ENCODE data around the gene LYSET.
"Not testable (repeated sequence)": the region's sequence is repeated elsewhere in the genome, so short reads cannot be mapped to it uniquely, and the experiment has no call there.

LYSET gene

DNA sequence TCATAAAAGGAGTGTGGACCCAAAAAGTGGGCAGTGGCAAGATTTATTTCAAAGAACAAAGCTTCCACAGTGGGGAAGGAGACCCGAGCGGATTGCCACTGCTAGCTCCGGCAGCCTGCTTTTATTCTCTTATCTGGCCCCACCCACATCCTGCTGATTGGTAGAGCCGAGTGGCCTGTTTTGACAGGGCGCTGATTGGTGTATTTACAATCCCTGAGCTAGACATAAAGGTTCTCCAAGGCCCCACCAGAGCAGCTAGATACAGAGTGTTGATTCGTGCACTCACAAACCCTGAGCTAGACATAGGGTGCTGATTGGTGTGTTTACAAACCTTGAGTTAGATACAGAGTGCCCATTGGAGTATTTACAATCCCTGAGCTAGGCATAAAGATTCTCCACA is 15.5 kb upstream of the LYSET start:
- DNase-seq = not testable (repeated sequence)

DNA sequence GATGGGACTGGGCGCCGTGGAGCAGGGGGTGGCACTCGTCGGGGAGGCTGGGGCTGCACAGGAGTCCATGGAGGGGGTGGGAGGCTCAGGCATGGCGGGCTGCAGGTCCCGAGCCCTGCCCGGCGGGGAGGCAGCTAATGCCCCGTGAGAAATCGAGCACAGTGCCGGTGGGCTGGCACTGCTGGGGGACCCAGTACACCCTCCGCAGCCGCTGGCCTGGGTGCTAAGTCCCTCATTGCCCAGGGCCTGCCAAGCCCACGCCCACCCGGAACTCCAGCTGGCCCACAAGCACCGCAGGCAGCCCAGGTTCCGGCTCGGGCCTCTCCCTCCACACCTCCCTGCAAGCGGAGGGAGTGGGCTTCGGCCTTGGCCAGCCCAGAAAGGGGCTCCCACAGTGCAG is 15.0 kb upstream of the LYSET start:
- DNase-seq = not testable (repeated sequence)

DNA sequence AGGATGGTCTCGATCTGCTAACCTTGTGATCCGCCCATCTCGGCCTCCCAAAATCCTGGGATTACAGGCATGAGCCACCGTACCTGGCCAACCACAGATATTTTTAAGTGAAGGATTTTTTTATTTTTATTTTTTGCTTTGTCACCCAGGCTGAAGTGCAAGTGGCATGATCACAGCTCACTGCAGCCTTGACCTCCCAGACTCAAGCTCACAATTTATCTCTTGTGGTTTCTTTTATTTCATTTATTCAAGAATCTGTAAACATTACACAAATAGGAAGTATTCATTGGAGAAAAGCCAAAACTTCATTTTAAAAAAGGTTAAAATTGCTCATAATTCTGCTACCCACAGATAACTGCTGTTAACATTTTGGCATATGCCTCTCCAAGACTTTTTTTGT is 13.7 kb upstream of the LYSET start:
- no peak for DNase-seq

DNA sequence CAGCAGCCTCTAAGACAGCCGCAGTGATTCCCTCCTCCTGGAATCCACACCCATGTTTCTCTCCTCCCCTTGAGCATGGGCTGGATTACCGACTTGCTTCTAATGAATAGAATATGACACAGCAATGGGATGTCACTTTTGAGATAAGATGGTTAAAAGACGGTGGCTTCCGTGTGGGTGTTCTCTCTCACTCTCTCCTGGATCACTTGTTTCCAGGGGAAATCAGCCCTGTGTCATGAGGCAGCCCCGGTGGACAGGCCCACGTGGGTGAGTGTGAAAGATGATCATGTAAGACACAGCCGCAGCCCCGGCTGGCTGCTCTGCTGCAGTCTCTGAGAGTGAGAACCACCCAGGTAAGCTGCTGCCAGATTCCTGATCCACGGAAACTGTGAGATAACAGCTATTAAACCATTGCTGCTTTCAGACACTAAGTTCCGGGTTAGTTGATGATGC is 11.1 kb upstream of the LYSET start:
- peak in 1 of 3 experiments; percentile 18 for DNase-seq

DNA sequence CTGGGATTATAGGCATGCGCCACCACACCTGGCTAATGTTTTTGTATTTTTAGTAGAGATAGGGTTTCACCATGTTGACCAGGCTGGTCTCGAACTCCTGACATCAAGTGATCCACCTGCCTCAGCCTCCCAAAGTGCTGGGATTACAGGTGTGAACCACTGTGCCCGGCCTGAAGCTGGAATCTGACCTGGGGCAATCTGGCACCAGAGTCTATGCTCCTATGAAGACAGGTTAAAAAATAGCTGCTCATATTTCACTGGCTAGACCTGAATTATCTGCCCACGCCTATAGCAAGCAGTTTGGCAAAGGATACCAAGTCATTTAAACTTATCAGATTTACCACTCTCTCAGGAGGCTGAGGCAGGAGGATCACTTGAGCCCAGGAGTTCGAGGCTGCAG is 10.4 kb upstream of the LYSET start:
- DNase-seq = not testable (repeated sequence)

DNA sequence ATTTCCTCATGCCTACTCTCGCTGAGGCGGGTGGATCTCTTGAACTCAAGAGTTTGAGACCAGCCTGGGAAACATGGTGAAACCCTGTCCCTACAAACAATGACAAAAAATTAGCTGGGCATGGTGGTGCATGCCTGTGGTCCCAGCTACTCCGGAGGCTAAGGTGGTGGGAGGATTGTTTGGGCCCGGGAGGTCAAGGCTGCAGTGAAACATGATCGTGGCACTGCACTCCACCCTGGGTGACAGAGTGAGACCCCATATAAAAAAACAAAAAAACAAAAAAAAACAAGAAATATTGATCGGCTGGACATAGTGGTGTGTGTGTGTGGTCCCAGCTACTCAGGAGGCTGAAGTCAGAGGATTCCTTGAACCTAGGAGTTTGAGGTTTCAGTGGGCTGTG is 9.6 kb upstream of the LYSET start:
- no peak for DNase-seq

DNA sequence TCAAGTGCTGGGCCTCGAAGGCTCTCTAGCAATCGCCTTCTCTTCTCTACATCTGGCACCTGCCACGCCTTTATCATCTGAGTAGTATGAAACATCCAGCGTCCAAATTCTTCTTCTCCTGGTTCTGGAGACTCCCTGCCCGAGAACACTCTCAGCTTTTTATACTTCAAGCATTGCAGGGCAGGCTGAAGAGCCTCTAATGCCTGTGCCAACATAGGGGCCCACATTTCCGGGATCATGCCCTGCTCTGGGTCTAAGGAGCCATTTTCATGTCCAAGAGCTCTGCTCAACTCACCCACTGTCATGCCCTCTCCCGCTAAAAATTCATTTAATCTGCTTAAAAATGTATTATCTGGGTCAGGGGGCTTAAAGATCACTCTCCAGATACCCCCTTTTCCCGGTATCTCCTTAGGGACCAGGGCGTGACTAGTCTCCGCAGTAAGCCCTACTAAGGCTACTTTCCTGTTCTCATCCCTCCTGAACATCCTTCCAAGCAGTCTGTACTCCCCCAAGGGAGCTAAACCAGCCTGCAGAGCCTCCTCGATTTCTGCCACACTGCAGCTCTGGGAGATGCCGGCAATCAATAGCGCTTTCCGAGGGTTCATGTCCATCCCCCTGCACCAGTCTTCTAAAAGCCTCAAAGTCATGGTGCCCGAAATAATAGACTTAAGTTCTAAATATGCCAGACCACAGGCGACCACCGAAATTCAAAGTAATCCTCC is 1.4 kb upstream of the LYSET start:
- DNase-seq = no peak

DNA sequence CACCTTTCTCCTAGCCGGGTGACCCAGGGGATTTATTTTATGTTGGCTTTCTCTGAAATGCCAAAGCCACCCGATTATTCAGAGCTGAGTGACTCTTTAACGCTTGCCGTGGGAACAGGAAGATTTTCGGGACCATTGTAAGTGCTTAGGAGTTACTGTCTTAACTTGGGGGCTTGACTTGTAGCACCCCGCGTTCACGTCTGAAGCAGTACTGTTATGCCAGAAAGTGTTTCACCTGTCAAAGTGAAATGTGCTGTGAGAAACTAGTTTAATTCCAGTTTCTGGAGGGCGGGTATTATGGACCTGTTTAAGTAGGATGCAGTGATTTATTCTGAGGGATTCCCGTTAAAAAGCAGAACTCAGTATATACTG is 218 bp downstream of the LYSET start:
- DNase-seq = no peak

DNA sequence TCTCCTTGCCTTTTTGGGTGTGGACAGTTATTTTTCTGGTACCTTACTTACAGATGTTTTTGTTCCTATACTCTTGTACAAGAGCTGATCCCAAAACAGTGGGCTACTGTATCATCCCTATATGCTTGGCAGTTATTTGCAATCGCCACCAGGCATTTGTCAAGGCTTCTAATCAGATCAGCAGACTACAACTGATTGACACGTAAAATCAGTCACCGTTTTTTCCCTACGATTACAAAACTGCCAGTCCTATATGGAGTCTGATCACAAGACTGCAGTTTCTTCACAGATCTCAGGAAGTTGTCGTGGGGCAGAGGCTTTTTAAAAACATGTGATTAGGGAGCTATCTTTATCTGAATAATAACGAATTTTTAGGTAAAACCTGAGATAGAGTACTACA is 1.3 kb downstream of the LYSET start:
- no peak for DNase-seq

DNA sequence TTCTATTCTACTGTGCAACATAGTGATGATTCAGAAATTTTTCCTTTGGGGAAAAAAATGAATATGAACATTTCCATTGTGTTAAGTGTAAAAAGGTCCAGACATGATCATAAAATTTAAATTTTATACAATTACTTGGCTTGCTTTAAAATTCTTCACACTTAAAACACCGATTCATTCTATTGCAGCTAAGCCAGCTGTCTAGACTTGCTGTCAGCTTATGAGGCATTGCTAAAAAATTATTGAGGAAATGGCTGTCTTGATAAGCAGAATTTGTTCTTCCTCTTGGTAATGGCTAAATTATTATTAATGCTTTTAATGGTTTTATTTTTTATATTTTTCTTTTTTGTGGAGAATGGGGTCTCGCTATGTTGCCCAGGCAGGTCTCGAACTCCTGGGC is 1.8 kb downstream of the LYSET start:
- no peak for DNase-seq

DNA sequence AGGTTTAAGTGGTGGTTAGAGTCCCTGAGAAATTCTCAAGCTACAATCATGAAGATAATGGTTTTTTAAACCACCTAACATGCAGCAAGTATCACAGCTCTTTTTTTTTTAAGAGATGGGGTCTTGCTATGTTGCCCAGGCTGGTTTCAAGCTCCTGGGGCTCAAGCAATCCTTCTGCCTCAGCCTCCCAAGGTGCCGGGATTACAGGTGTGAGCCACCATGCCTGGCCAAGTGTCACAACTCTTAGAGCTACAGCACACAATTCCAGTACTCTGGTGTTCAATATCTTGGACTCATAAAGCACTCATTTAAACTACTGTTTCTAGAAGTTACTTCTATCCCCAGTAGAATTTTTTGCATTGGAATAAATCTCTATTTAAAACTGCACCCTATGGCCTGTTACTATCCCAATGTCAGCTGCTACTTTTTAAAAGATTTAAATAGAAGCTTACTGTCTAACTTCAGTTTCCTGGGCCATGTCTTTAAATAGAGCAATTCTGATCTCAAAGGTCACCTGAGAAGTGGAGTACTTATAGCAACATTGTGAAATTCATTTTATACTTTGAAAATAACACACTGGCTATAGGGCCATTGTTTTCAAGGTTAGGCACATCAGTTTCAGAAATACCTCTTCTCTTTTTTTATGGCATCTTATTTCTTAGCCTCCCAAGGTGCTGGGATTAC is 10.3 kb downstream of the LYSET start:
- DNase-seq = no peak

DNA sequence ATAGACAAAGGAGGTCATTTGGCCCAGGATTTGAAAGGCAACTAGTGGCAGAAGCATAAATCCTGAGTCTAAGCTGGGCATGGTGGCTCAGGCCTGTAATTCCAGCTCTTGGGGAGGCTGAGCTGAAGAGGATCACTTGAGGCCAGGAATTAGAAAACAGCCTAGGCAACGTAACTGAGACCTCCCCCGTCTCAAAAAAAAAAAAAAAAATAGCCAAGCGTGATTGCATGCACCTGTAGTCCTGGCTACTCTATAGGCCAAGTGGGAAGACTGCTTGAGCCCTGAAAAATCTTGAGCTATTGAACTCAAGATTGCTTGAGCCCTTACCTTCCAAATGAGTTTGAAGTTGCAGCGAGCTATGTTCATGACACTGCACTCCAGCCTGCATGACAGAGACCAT is 13.9 kb downstream of the LYSET start:
- DNase-seq = peak in 1 of 3 experiments; percentile 10

DNA sequence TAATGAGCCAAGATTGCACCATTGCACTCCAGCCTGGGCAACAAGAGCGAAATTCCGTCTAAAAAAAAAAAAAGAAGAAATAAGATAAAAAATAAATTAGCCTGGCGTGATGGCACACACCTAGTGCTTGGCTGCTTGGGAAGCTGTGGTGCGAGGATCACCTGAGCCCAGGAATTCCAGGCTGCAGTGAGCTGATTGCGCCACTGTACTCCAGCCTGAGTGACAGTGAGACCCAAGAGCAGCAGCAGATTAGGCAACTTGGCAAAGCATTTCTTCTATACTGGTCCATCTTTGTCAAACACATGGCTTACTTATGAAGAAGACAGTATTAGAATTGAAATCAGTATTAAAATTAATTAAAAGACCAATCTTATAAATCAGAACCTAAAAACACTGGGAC is 15.4 kb downstream of the LYSET start:
- no peak for DNase-seq

DNA sequence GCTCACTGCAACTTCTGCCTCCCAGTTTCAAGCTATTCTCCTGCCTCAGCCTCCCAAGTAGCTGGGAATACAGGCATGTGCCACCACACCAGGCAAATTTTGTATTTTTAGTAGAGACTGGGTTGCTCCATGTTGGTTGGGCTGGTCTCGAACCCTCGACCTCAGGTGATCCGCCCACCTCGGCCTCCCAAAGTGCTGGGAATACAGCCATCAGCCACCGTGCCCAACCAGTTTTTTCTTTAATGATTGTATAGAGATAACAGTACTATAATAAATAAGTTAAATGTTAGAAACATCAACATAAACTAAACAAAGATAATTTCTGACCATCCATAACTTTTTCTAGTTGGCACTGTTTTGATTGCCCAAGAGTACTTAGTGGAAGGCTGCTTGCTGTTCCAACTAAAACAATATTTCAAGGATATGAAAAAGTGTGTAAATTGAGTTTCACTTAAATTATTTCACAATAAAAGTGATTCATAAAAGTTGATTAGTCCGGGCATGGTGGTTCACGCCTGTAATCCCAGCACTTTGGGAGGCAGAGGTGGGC is 16.1 kb downstream of the LYSET start:
- no peak for DNase-seq

DNA sequence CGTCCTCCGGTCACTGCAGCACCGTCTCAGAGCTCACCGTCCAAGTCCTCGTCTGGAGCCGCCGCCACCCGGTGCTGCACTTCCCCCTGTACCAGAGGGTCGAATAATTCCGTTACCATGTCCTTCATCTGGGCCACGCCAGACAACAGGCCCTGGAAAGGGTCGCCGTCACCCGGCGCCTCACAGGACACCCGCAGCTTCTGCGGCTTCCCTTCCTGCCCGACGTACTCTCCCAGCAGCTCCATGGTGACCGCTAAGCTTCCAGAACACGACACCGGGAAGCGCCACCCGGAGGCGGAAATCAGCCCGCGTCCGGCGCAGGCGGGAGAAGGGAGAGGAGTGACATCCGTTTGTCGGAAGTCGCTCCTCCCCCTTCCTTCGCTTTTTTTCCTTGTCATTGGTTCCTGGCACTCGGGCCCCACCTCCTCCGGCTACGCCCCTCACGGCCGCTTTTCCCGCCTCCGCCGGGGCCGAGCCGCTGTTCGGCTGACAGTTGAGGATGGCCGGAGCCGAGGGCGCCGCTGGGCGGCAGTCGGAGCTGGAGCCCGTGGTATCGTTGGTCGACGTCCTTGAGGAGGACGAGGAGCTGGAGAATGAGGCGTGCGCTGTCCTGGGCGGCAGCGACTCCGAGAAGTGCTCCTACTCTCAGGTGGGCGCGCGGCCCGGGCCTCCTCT is 21.8 kb downstream of the LYSET start, which contains the start of the genes GON7 and UBR7:
TSS of gene GON7 (minus strand) at position 273 of the 675 bp plus-strand sequence. CDS start at position 245, 28 bp downstream.
TSS of gene UBR7 (plus strand) at position 464 of the 675 bp plus-strand sequence. CDS start at position 500, 36 bp downstream.
- DNase-seq = peak; percentile 99

DNA sequence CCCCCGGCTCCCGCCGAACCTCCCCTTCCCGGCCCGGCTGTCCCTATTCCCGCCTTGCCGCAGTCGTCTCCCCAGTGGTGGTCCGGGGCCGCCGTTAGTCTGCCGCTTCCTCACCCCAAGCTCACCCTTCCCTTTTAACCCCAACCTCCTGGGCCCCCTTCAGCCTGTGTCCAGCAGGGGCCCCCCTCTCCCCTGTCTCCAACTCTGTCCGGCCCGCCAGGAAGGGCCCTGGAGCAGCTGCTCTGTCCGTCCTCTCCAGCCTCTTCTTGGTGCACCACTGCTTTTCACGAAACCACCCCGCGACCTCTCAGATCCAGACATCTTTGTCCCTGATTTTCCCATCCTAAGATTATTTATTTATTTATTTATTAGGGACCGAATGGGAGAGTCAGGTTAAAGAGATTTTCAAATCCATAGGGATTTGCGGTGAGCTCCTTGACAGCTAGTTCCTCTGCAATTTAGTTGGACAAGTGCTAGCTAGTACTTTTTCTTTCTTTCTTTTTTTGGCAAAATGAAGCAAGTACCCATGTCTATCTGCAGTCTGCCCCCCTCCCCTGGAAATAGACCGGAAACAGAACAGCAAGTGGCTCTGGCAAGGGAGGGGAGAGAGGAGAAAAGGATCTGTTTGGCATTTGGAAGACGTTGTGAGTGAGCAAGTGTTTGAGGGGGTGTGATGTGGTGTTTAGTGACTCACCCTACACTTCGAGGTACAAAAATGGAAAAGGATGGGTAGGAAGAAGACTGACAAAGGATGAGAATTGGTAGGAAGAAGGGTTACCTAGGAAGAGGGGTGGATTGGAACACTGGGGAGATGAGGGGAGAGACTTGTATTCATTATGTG is 22.6 kb downstream of the LYSET start:
- peak in 2 of 3 experiments; percentile 53 to 84 for DNase-seq

DNA sequence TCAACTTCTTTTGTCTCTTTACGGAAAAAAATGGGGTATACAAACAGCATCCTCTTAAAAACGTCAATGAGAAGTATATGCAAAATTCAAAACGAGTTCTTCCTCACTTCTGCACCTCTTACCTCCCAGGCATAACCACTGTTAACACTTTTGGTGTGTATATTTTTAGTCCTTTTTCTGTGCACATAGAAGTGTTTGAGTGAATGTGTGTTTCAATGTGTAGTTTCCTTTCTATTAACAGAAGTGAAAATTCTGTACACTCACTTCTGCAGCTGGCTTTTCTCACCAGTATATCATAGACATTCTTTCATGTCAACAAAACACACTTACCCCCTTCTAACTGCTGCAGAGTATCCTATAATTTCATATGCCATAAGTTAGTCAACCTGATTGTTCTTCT is 27.3 kb downstream of the LYSET start:
- no peak for DNase-seq

DNA sequence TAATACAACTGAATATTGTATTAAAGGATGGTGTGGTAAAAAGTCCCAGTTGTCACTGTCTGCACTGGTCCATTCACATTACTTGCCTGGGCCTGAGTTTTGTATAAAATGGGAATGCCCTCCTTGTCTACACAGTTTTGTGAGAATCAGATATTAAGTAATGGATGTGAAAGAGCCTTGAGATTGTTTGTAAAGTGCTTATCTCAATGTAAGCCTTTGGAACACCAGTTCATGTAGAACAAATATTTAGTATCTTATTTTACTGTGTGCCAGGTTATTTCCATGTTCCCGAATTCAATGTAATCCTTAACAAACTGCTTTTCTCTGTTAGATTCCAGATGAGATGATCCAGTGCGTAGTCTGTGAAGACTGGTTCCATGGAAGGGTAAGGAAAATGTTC is 29.5 kb downstream of the LYSET start:
- no peak for DNase-seq

DNA sequence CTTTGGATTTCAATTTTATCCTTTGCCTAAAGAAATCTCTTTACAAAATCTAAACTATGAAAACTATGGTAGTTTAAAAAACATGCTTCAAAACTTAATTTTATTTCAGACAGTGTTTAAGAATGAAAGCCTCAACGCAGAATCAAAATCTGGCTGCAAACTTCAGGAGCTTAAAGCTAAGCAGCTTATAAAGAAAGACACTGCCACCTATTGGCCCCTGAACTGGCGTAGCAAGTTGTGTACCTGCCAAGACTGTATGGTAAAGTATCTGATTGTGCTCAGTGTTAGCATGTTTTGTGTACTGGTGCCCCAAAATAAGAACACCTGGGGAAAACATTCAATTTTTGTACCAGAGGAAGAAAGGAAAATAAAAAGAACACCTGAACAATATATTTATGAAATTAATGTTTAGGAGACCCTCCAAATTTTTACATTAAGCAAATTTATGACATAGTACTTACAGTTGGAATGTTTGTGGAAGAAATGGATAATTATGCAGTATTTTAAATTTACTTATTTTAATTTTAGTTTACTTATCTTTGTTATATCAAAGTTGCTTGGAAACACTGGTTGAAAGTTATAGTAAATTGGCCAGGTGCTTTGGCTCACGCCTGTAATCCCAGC is 34.1 kb downstream of the LYSET start:
- peak; percentile 33 to 75 (median 47) for DNase-seq

DNA sequence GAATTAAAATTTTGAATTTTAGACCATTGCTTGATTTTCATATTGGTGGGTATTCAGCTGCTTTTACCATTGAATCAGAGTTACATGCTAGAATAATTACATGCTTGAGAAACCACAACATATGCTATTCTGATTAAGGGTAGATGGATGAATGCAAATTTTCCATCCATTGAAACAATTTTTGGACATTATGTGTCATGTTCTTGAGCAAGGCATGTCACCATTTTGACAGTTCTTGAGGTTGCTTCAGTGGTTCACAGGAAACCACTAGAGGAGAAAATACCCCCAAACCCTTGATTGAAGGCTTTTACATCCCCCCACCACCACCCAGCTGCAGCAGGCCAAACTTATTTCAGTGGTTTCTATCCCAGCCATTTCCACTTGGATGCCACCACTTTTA is 35.4 kb downstream of the LYSET start:
- DNase-seq = no peak

DNA sequence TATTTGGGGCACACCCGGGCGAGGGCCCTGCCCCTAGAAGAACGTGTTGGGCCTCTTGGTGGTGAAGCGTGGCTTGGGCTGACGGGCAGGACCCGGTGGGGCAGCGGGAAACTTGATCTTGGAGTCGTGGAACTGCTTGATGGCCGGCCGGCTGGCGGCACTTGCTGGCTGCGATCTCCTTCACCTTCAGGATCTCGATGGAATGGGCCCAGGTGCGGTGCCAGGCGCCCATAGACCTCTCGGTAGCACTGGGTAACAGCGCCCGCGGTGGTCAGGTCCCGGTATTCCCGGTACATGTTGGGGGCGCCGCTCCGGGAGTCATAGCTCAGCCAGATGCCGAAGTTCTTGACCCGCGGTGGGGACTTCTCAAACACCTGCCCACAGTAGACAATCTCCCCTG is 38.4 kb downstream of the LYSET start:
- DNase-seq = no peak

DNA sequence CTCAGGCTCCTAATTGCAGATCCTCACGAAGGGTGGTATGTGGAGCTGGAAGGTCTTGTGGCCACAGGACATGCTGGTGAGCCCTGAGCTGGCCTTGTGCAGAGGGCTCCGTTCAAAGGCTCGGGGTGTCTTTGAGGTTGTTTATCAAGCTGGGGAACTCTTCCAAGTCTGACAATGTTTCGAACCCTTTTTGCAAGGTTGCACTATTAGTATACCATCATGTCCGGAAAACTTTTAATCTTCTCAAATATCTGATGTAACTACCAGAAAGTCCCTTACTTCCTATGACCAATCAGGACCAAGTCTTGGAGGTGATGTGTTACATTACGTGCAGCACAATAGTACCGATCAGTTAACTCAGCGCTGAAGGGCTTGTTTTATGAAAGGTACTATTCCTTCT is 43.4 kb downstream of the LYSET start:
- DNase-seq = no peak

All from NCI-H1417 (cell line).